K562 (cell line): Measurements from ENCODE around the gene OST4. TPM values are rescaled to one million over a fixed set of nuclear protein-coding genes. Genes with fewer than 3 reads are reported as not detected.

ENCODE experiments used
- CBFB ChIP-seq: sonication (generic); formaldehyde crosslinking; IDR thresholded peaks from 2 replicates; pipeline ENCODE4 v1.4.0; 2020; ENCODE audit warnings: mild to moderate bottlenecking, missing genetic modification reagents
- CEBPB ChIP-seq: fragments of 450-650 bp; IDR thresholded peaks from 2 replicates; pipeline ENCODE4 v1.6.1; 2016; ENCODE audit warnings: missing genetic modification characterization, missing compliant biosample characterization
- CGGBP1 ChIP-seq: fragments of 250-450 bp; sonication (Bioruptor Pico); IDR thresholded peaks from 2 replicates; pipeline ENCODE4 v1.9.0; 2021; ENCODE audit warnings: mild to moderate bottlenecking
- DMBX1 ChIP-seq: fragments of 250-450 bp; sonication (Bioruptor Pico); IDR thresholded peaks from 2 replicates; pipeline ENCODE4 v1.8.0; 2022; ENCODE audit warnings: inconsistent platforms, mild to moderate bottlenecking, moderate library complexity, borderline replicate concordance
- EP400 ChIP-seq: fragments of 450-650 bp; IDR thresholded peaks from 2 replicates; pipeline ENCODE4 v1.6.1; 2017; ENCODE audit warnings: antibody characterized with exemption, mild to moderate bottlenecking, moderate library complexity
- ERF ChIP-seq: fragments of 450-650 bp; formaldehyde crosslinking; IDR thresholded peaks from 2 replicates; pipeline ENCODE4 v1.4.0; 2020; ENCODE audit warnings: mild to moderate bottlenecking, mixed read lengths
- ESRRB ChIP-seq: fragments of 250-450 bp; sonication (Bioruptor Pico); IDR thresholded peaks from 2 replicates; pipeline ENCODE4 v1.5.0; 2020; ENCODE audit warnings: mild to moderate bottlenecking, moderate library complexity, borderline replicate concordance
- FOXA3 ChIP-seq, 2 experiments: fragments of 450-650 bp in 1 of 2; sonication (generic) in 1 of 2; formaldehyde crosslinking; IDR thresholded peaks in 1 of 2; conservative IDR thresholded peaks in 1 of 2; 2 replicates each; pipeline versions ENCODE4 v1.4.0 to v1.8.0; 2020 to 2022; ENCODE audit warnings: mild to moderate bottlenecking in 2 of 2, missing genetic modification reagents in 1 of 2
- HMGXB4 ChIP-seq: sonication (generic); formaldehyde crosslinking; IDR thresholded peaks from 2 replicates; pipeline ENCODE4 v1.8.1; 2023; ENCODE audit warnings: mild to moderate bottlenecking, missing genetic modification reagents
- IRF2 ChIP-seq: sonication (generic); formaldehyde crosslinking; IDR thresholded peaks from 2 replicates; pipeline ENCODE4 v1.8.1; 2022; ENCODE audit warnings: mild to moderate bottlenecking, missing genetic modification reagents
- KAT7 ChIP-seq: sonication (generic); formaldehyde crosslinking; IDR thresholded peaks from 2 replicates; pipeline ENCODE4 v1.8.0; 2022; ENCODE audit warnings: missing genetic modification reagents, mild to moderate bottlenecking, borderline replicate concordance
- KLF1 ChIP-seq: fragments of 450-650 bp; IDR thresholded peaks from 2 replicates; pipeline ENCODE4 v1.6.1; 2016; ENCODE audit warnings: missing genetic modification characterization, missing compliant biosample characterization
- LEF1 ChIP-seq: fragments of 450-650 bp; IDR thresholded peaks from 2 replicates; pipeline ENCODE4 v1.6.1; 2016; ENCODE audit warnings: mild to moderate bottlenecking
- NFIC ChIP-seq: fragments of 450-650 bp; IDR thresholded peaks from 2 replicates; pipeline ENCODE4 v1.6.1; 2017; ENCODE audit warnings: mild to moderate bottlenecking, inconsistent platforms
- PTTG1 ChIP-seq: fragments of 450-650 bp; IDR thresholded peaks from 2 replicates; pipeline ENCODE4 v1.6.1; 2016; ENCODE audit warnings: low read depth, mild to moderate bottlenecking, missing genetic modification characterization, missing compliant biosample characterization
- SAP30 ChIP-seq: fragments of 200-600 bp; sonication (generic); IDR thresholded peaks from 2 replicates; pipeline ENCODE4 v1.6.1; 2012; ENCODE audit warnings: borderline replicate concordance, low read depth, mild to moderate bottlenecking, moderate library complexity, low read length, control low read depth, inconsistent platforms; ENCODE audit not compliant: insufficient read depth, poor library complexity, severe bottlenecking
- SMC3 ChIP-seq: conservative IDR thresholded peaks from 2 replicates; pipeline ENCODE4 v1.6.1; 2011; ENCODE audit warnings: low read depth, low read length, improper control_type of control experiment; ENCODE audit not compliant: insufficient read depth
- TARDBP ChIP-seq: fragments of 450-650 bp; IDR thresholded peaks from 2 replicates; pipeline ENCODE4 v1.6.1; 2016
- ZBED1 ChIP-seq: IDR thresholded peaks from 2 replicates; pipeline ENCODE4 v1.6.1; 2014
- ZNF146 ChIP-seq: IDR thresholded peaks from one replicate; pipeline ENCODE4 v1.6.1; 2018; ENCODE audit warnings: missing compliant biosample characterization; ENCODE audit not compliant: unreplicated experiment
- ZNF316 ChIP-seq: fragments of 450-650 bp; IDR thresholded peaks from 2 replicates; pipeline ENCODE4 v1.6.1; 2016
- ZNF644 ChIP-seq: fragments of 200-800 bp; sonication (Bioruptor generic); IDR thresholded peaks from 2 replicates; pipeline ENCODE4 v1.6.1; 2016; ENCODE audit warnings: low read depth, missing genetic modification characterization, missing compliant biosample characterization
- ZNF764 ChIP-seq: fragments of 250-450 bp; sonication (Bioruptor Pico); IDR thresholded peaks from 2 replicates; pipeline ENCODE4 v1.4.0; 2020; ENCODE audit warnings: low read depth, mild to moderate bottlenecking, moderate library complexity
- ZNF77 ChIP-seq: fragments of 250-450 bp; sonication (Bioruptor Pico); IDR thresholded peaks from 2 replicates; pipeline ENCODE4 v1.5.0; 2020
- ZNF830 ChIP-seq: fragments of 250-450 bp; sonication (Bioruptor Pico); IDR thresholded peaks from 2 replicates; pipeline ENCODE4 v1.5.0; 2021; ENCODE audit warnings: mild to moderate bottlenecking
- polyA plus RNA-seq, 8 experiments: library from polyadenylated mRNA; depleted of rRNA in 4 of 8; stranded (reverse) in 5 of 8; unstranded in 3 of 8; fragments of >200 nt; fragmentation: Nextera tagmentation in 2 of 8; fragmentation: Illumina TruSeq in 1 of 8; extraction: Ambion mirVana in 2 of 8; extraction: Trizol in 1 of 8; gene quantifications; 2 replicates each; pipeline versions ENCODE4 v1.2.1 to v1.2.3, GENCODE V29; 2011 to 2014; ENCODE audit warnings: inconsistent platforms in 1 of 8, missing spikeins in 1 of 8
- total RNA-seq, 7 experiments: library from RNA; depleted of rRNA in 6 of 7; stranded (reverse); fragments of >200 nt in 6 of 7; fragmentation: Illumina TruSeq in 2 of 7; extraction: Trizol in 2 of 7; gene quantifications; 2 replicates each; pipeline versions ENCODE4 v1.2.1 to v1.2.3, GENCODE V29; 2011 to 2021; ENCODE audit warnings: low replicate concordance in 1 of 7
- TF ChIP-seq, protein P1 (sequence below): fragments of 450-650 bp; conservative IDR thresholded peaks from 2 replicates; pipeline ENCODE4 v1.6.1; 2016; ENCODE audit warnings: missing genetic modification characterization, low read depth, mild to moderate bottlenecking, control low read depth, missing compliant biosample characterization

OST4 gene
- total and polyA plus RNA-seq, 9 of the 15 experiments (the other 6 are each of a cell fraction or from before 2014, with no cell fraction given), result 186 to 1,155 (median 355) TPM

GRCh38 chr2:27032495-27033252 is 38.8 kb downstream of the OST4 start, which contains the start of gene TMEM214 (continued):
- TF ChIP-seq FOXA3 (CRISPR knock-in tag; conservative IDR thresholded peaks at IDR 0.05 in 1 of 2, IDR thresholded peaks at IDR 0.05 in 1 of 2) (no peak; a peak in 1 of 4 replicates), ZNF830 (CRISPR knock-in tag) (0 out of 2 replicates have a peak, but pooled peaks have one; percentile 54), CGGBP1 (CRISPR knock-in tag) (peak; percentile 63), SAP30 (peak; percentile 34), ESRRB (no peak), ZNF644 (tag) (no peak), ZNF146 (CRISPR knock-in tag) (no peak), LEF1 (no peak), IRF2 (no peak), PTTG1 (tag) (no peak), NFIC (peak; percentile 26; the same call in 1 of the 2 replicates), ZBED1 (no peak), DMBX1 (CRISPR knock-in tag) (no peak), CBFB (no peak), ZNF764 (no peak), EP400 (peak; percentile 91), SMC3 (0 out of 2 replicates have a peak, but pooled peaks have one; percentile 4), ERF (CRISPR knock-in tag) (no peak), KLF1 (tag) (no peak; the same call in 1 of the 2 replicates), KAT7 (CRISPR knock-in tag) (no peak), CEBPB (tag) (peak; percentile 78), HMGXB4 (CRISPR knock-in tag) (no peak), ZNF77 (CRISPR knock-in tag) (no peak), TARDBP (0 out of 2 replicates have a peak, but pooled peaks have one; percentile 20), ZNF316 (no peak)
- TF ChIP-seq, protein P1, sequence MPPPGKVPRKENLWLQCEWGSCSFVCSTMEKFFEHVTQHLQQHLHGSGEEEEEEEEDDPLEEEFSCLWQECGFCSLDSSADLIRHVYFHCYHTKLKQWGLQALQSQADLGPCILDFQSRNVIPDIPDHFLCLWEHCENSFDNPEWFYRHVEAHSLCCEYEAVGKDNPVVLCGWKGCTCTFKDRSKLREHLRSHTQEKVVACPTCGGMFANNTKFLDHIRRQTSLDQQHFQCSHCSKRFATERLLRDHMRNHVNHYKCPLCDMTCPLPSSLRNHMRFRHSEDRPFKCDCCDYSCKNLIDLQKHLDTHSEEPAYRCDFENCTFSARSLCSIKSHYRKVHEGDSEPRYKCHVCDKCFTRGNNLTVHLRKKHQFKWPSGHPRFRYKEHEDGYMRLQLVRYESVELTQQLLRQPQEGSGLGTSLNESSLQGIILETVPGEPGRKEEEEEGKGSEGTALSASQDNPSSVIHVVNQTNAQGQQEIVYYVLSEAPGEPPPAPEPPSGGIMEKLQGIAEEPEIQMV (tag), result no peak
